ENCODE data around the gene GNAO1.

GRCh38 chr16:56264609-56264972 lies 73.3 kb downstream of the GNAO1 start:
- TF ChIP-seq CTCF (IDR thresholded peaks at IDR 0.05) (no peak), POLR2A (IDR thresholded peaks at IDR 0.05) (no peak)
